Measurements from ENCODE around the gene UBE2L3.
"Not testable (repeated sequence)": the region's sequence is repeated elsewhere in the genome, so short reads cannot be mapped to it uniquely, and the experiment has no call there.

UBE2L3 gene

GRCh38 chr22:21626073-21626734 is 58.7 kb downstream of the UBE2L3 start:
- no peak for DNase-seq (ENCODE audit: low read depth in 1 of 2, low spot score in 1 of 2)

GRCh38 chr22:21626735-21627469 is 59.4 kb downstream of the UBE2L3 start:
- no peak for DNase-seq (ENCODE audit: low read depth in 1 of 2, low spot score in 1 of 2)

GRCh38 chr22:21628386-21629254 is 61.1 kb downstream of the UBE2L3 start:
- DNase-seq (ENCODE audit: low read depth in 1 of 2, low spot score in 1 of 2): no peak

GRCh38 chr22:21629255-21630149 is 62.0 kb downstream of the UBE2L3 start, which contains the start of gene YDJC:
TSS of gene YDJC (minus strand) at chr22:21630022. CDS start at chr22:21630014, 8 bp downstream.
- peak; percentile 91 to 92 for DNase-seq (ENCODE audit: low read depth in 1 of 2, low spot score in 1 of 2)

GRCh38 chr22:21631025-21631424 is 63.5 kb downstream of the UBE2L3 start:
- no peak for DNase-seq (ENCODE audit: low read depth in 1 of 2, low spot score in 1 of 2)

- DNase-seq (ENCODE audit: low read depth in 1 of 2, low spot score in 1 of 2): no peak
Observed at GRCh38 chr22:21632237-21632895, 64.9 kb downstream of the UBE2L3 start, which contains the start of gene CCDC116. TSS of gene CCDC116 (plus strand) at chr22:21632760. CDS start at chr22:21633182, 422 bp downstream.

- no peak for DNase-seq (ENCODE audit: low read depth in 1 of 2, low spot score in 1 of 2)
Observed at GRCh38 chr22:21632931-21633330, 65.4 kb downstream of the UBE2L3 start.

GRCh38 chr22:21633481-21633880 is 66.0 kb downstream of the UBE2L3 start:
- no peak for DNase-seq (ENCODE audit: low read depth in 1 of 2, low spot score in 1 of 2)

- DNase-seq (ENCODE audit: low read depth in 1 of 2, low spot score in 1 of 2): no peak
Observed at GRCh38 chr22:21634081-21634480, 66.6 kb downstream of the UBE2L3 start.

GRCh38 chr22:21634844-21635243 is 67.3 kb downstream of the UBE2L3 start:
- DNase-seq (ENCODE audit: low read depth in 1 of 2, low spot score in 1 of 2): no peak

GRCh38 chr22:21635771-21636510 is 68.4 kb downstream of the UBE2L3 start:
- no peak for DNase-seq (ENCODE audit: low read depth in 1 of 2, low spot score in 1 of 2)

GRCh38 chr22:21636629-21637218 is 69.2 kb downstream of the UBE2L3 start:
- no peak for DNase-seq (ENCODE audit: low read depth in 1 of 2, low spot score in 1 of 2)

GRCh38 chr22:21637450-21637849 is 69.9 kb downstream of the UBE2L3 start:
- DNase-seq (ENCODE audit: low read depth in 1 of 2, low spot score in 1 of 2): not testable (repeated sequence)

- DNase-seq (ENCODE audit: low read depth in 1 of 2, low spot score in 1 of 2): no peak
Observed at GRCh38 chr22:21639359-21639758, 71.8 kb downstream of the UBE2L3 start.

- DNase-seq (ENCODE audit: low read depth in 1 of 2, low spot score in 1 of 2): no peak
Observed at GRCh38 chr22:21640810-21641209, 73.3 kb downstream of the UBE2L3 start.

GRCh38 chr22:21641417-21641788 is 73.9 kb downstream of the UBE2L3 start:
- no peak for DNase-seq (ENCODE audit: low read depth in 1 of 2, low spot score in 1 of 2)

GRCh38 chr22:21641789-21642583 is 74.5 kb downstream of the UBE2L3 start, which contains the start of gene SDF2L1:
TSS of gene SDF2L1 (plus strand) at chr22:21642302. CDS start at chr22:21642337, 35 bp downstream.
- peak; percentile 93 to 98 for DNase-seq (ENCODE audit: low read depth in 1 of 2, low spot score in 1 of 2)

Measured in activated CD4-positive, alpha-beta T cell treated with anti-CD3 and anti-CD28 coated beads, Interleukin-2, amount 50 U/mL, for 24 hours (primary cell).